WTC11 (cell line): ENCODE results near the gene S1PR2. TPM values are rescaled to one million over a fixed set of nuclear protein-coding genes. Genes with fewer than 3 reads are reported as not detected.

Experiments used
- ATAC-seq: fragments of 200-7000 bp; cut with Tn5 transposase; 2 replicates; pipeline ENCODE4 v1.10.0; 2021; ENCODE audit warnings: mild to moderate bottlenecking, moderate library complexity
- CTCF ChIA-PET: fragments of 300-600 bp; sonication (Branson Sonifier 250); formaldehyde crosslinking; loops from one replicate; lab custom pipeline; 2021; ENCODE audit warnings: antibody characterized with exemption; lab: Charles Lee
- POLR2A ChIA-PET: fragments of 350-600 bp; sonication (Branson Sonifier 250); formaldehyde crosslinking; loops from one replicate; lab custom pipeline; 2021; ENCODE audit warnings: antibody characterized with exemption; lab: Charles Lee
- DNase-seq: peaks from one replicate; pipeline ENCODE4 v3.0.0; 2021; ENCODE audit warnings: low spot score
- H3K27ac Mint-ChIP-seq: 2 replicates; pipeline ENCODE4 v1.8.0; 2021; ENCODE audit warnings: mixed read lengths
- H3K27me3 Mint-ChIP-seq: 2 replicates; pipeline ENCODE4 v1.8.0; 2021; ENCODE audit warnings: low read depth, mild to moderate bottlenecking, moderate library complexity, mixed read lengths
- H3K36me3 Mint-ChIP-seq: 2 replicates; pipeline ENCODE4 v1.8.0; 2021; ENCODE audit warnings: mixed read lengths
- H3K4me1 Mint-ChIP-seq: 2 replicates; pipeline ENCODE4 v1.8.0; 2022; ENCODE audit warnings: mixed read lengths
- H3K4me3 Mint-ChIP-seq: 2 replicates; pipeline ENCODE4 v1.8.0; 2021; ENCODE audit warnings: mild to moderate bottlenecking, moderate library complexity, mixed read lengths
- H3K9me3 Mint-ChIP-seq: 2 replicates; pipeline ENCODE4 v1.8.0; 2021; ENCODE audit warnings: mixed read lengths
- AFF4 ChIP-seq: sonication (generic); formaldehyde crosslinking; IDR thresholded peaks from 2 replicates; pipeline ENCODE4 v1.8.1; 2023; ENCODE audit warnings: mild to moderate bottlenecking, missing genetic modification reagents, borderline replicate concordance
- ATF1 ChIP-seq: sonication (generic); formaldehyde crosslinking; IDR thresholded peaks from 2 replicates; pipeline ENCODE4 v1.8.1; 2023; ENCODE audit warnings: mild to moderate bottlenecking, moderate library complexity, missing genetic modification reagents
- ATF2 ChIP-seq: sonication (generic); formaldehyde crosslinking; IDR thresholded peaks from 2 replicates; pipeline ENCODE4 v1.8.1; 2022; ENCODE audit warnings: low read depth, missing genetic modification reagents, borderline replicate concordance
- CBFB ChIP-seq: sonication (generic); formaldehyde crosslinking; IDR thresholded peaks from 2 replicates; pipeline ENCODE4 v1.8.1; 2022; ENCODE audit warnings: mild to moderate bottlenecking, low read depth, missing genetic modification reagents
- CTCF ChIP-seq: fragments of 200-600 bp; IDR thresholded peaks from 2 replicates; pipeline ENCODE4 v1.8.0; 2022; ENCODE audit warnings: antibody characterized with exemption
- ERG ChIP-seq: fragments of 250-450 bp; sonication (Bioruptor Pico); IDR thresholded peaks from 2 replicates; pipeline ENCODE4 v1.8.0; 2021; ENCODE audit warnings: mild to moderate bottlenecking
- FOXJ3 ChIP-seq: sonication (generic); formaldehyde crosslinking; IDR thresholded peaks from 2 replicates; pipeline ENCODE4 v1.9.0; 2021; ENCODE audit warnings: missing genetic modification reagents, mild to moderate bottlenecking, borderline replicate concordance
- GABPB1 ChIP-seq: sonication (generic); formaldehyde crosslinking; IDR thresholded peaks from 2 replicates; pipeline ENCODE4 v1.8.1; 2023; ENCODE audit warnings: mild to moderate bottlenecking, missing genetic modification reagents
- GRHL2 ChIP-seq: fragments of 250-450 bp; sonication (Bioruptor Pico); IDR thresholded peaks from 2 replicates; pipeline ENCODE4 v1.8.0; 2022; ENCODE audit warnings: mild to moderate bottlenecking, moderate library complexity; ENCODE audit not compliant: insufficient replicate concordance, severe bottlenecking
- GTF2I ChIP-seq: fragments of 250-450 bp; sonication (Bioruptor Pico); conservative IDR thresholded peaks from 2 replicates; pipeline ENCODE4 v1.4.0; 2021; ENCODE audit warnings: mild to moderate bottlenecking
- MXD4 ChIP-seq: fragments of 250-450 bp; sonication (Bioruptor Pico); IDR thresholded peaks from 2 replicates; pipeline ENCODE4 v1.8.0; 2021; ENCODE audit warnings: mild to moderate bottlenecking, moderate library complexity, borderline replicate concordance
- PRDM15 ChIP-seq: sonication (generic); formaldehyde crosslinking; IDR thresholded peaks from 2 replicates; pipeline ENCODE4 v1.8.0; 2022; ENCODE audit warnings: missing genetic modification reagents
- RORB ChIP-seq: fragments of 250-450 bp; sonication (Bioruptor Pico); IDR thresholded peaks from 2 replicates; pipeline ENCODE4 v1.9.0; 2021; ENCODE audit warnings: mild to moderate bottlenecking
- TCF7 ChIP-seq: sonication (generic); formaldehyde crosslinking; IDR thresholded peaks from 2 replicates; pipeline ENCODE4 v1.8.0; 2022; ENCODE audit warnings: mild to moderate bottlenecking, low read depth, missing genetic modification reagents, moderate library complexity
- USF1 ChIP-seq: sonication (generic); formaldehyde crosslinking; IDR thresholded peaks from 2 replicates; pipeline ENCODE4 v1.8.0; 2022; ENCODE audit warnings: mild to moderate bottlenecking, missing genetic modification reagents
- USF2 ChIP-seq: sonication (generic); formaldehyde crosslinking; IDR thresholded peaks from 2 replicates; pipeline ENCODE4 v1.8.1; 2023; ENCODE audit warnings: mild to moderate bottlenecking, missing genetic modification reagents, moderate library complexity
- ZNF423 ChIP-seq: fragments of 250-450 bp; sonication (Bioruptor Pico); IDR thresholded peaks from 2 replicates; pipeline ENCODE4 v2.1.2; 2022; ENCODE audit warnings: mild to moderate bottlenecking, moderate library complexity
- ZNF671 ChIP-seq: fragments of 250-450 bp; sonication (Bioruptor Pico); IDR thresholded peaks from 2 replicates; pipeline ENCODE4 v1.8.0; 2021; ENCODE audit warnings: mild to moderate bottlenecking
- total RNA-seq: library from RNA; stranded (reverse); gene quantifications from 3 replicates; pipeline ENCODE4 v1.2.3, GENCODE V29; 2021

S1PR2 gene
- total RNA-seq, 1 experiment from 2014 or later = 13.2 TPM

- Mint-ChIP-seq H3K4me3 (no peak overlapping the region), H3K4me1 (0 out of 2 replicates have a peak, but pooled peaks cover 4% of the 10 kb centered on the region), H3K27me3 (peaks cover 33% of the 10 kb centered on the region), H3K9me3 (no peaks in the 10 kb centered on the region), H3K27ac (no peak overlapping the region), H3K36me3 (no peaks in the 10 kb centered on the region)
- DNase-seq = no peak
- TF ChIP-seq PRDM15 (CRISPR knock-in tag) = no peak
- TF ChIP-seq ATF1 (CRISPR knock-in tag) = no peak
- TF ChIP-seq CTCF = no peak
- ATAC-seq = no peak
- CTCF ChIA-PET = interaction anchor here (0.6 to 6.1 kb wide), 4 partner anchors 37 to 219 kb away, joined by 3 to 163 read pairs (median 4); no protein-coding TSS in a partner anchor
- POLR2A ChIA-PET = interaction anchor here (1.2 kb wide), 1 partner anchor 106 kb away, joined by 3 read pairs; no protein-coding TSS in a partner anchor
Measured at GRCh38 chr19:10266706-10267105, 35.6 kb upstream of the S1PR2 start.

GRCh38 chr19:10262771-10263170 lies 31.6 kb upstream of the S1PR2 start:
- no peak for TF ChIP-seq ZNF671 (CRISPR knock-in tag)
- no peak for TF ChIP-seq GABPB1
- TF ChIP-seq USF2 = no peak
- TF ChIP-seq GTF2I (CRISPR knock-in tag) = no peak
- TF ChIP-seq ATF2 (CRISPR knock-in tag) = no peak
- no peak for TF ChIP-seq ZNF423
- TF ChIP-seq GRHL2 (CRISPR knock-in tag) = no peak
- TF ChIP-seq FOXJ3 = no peak
- TF ChIP-seq USF1 (CRISPR knock-in tag) = no peak
- H3K27me3 Mint-ChIP-seq = peaks cover 3% of the 10 kb centered on the region; the same call in 1 of the 2 replicates
- peaks cover 6% of the 10 kb centered on the region; the same call in 1 of the 2 replicates for H3K36me3 Mint-ChIP-seq
- ChIA-PET CTCF (interaction anchor here (0.6 to 2.6 kb wide), 4 partner anchors 117 to 128 kb away, joined by 3 to 7 read pairs (median 4); partner anchors contain the start of gene TYK2), POLR2A (no interaction called here)
- DNase-seq (no peak), ATAC-seq (no peak)
- no peak overlapping the region for H3K27ac Mint-ChIP-seq
- H3K9me3 Mint-ChIP-seq = no peaks in the 10 kb centered on the region
- H3K4me3 Mint-ChIP-seq = no peak overlapping the region
- H3K4me1 Mint-ChIP-seq = no peaks in the 10 kb centered on the region

- ChIA-PET CTCF (interaction anchor here (0.6 to 6.1 kb wide), 22 partner anchors 8 to 523 kb away, joined by 3 to 149 read pairs (median 12); partner anchors contain the start of genes FDX2, ICAM1, ICAM4 and ICAM5), POLR2A (interaction anchor here (1.1 kb wide), 1 partner anchor 130 kb away, joined by 5 read pairs; no protein-coding TSS in a partner anchor)
- Mint-ChIP-seq H3K4me1 (no peaks in the 10 kb centered on the region), H3K27ac (no peak overlapping the region), H3K36me3 (peaks cover 22% of the 10 kb centered on the region), H3K9me3 (no peaks in the 10 kb centered on the region), H3K4me3 (no peak overlapping the region), H3K27me3 (peaks cover 3% of the 10 kb centered on the region; the same call in 1 of the 2 replicates)
- ATAC-seq (no peak), DNase-seq (no peak)
- TF ChIP-seq TCF7 (CRISPR knock-in tag) (no peak), AFF4 (CRISPR knock-in tag) (no peak), MXD4 (no peak), RORB (CRISPR knock-in tag) (no peak), ERG (CRISPR knock-in tag) (no peak), CBFB (CRISPR knock-in tag) (no peak)
Measured at GRCh38 chr19:10260141-10260584, 29.0 kb upstream of the S1PR2 start.
